ENCODE results near the gene TMEM131L.

- TF ChIP-seq, protein P1, sequence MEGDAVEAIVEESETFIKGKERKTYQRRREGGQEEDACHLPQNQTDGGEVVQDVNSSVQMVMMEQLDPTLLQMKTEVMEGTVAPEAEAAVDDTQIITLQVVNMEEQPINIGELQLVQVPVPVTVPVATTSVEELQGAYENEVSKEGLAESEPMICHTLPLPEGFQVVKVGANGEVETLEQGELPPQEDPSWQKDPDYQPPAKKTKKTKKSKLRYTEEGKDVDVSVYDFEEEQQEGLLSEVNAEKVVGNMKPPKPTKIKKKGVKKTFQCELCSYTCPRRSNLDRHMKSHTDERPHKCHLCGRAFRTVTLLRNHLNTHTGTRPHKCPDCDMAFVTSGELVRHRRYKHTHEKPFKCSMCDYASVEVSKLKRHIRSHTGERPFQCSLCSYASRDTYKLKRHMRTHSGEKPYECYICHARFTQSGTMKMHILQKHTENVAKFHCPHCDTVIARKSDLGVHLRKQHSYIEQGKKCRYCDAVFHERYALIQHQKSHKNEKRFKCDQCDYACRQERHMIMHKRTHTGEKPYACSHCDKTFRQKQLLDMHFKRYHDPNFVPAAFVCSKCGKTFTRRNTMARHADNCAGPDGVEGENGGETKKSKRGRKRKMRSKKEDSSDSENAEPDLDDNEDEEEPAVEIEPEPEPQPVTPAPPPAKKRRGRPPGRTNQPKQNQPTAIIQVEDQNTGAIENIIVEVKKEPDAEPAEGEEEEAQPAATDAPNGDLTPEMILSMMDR (IDR thresholded peaks at IDR 0.05; ENCODE audit: low read depth, low read length, missing input control), result no peak
- TF ChIP-seq RXRA (IDR thresholded peaks at IDR 0.05) (no peak), HNF4A (conservative IDR thresholded peaks at IDR 0.05) (no peak), MAX (IDR thresholded peaks at IDR 0.05) (no peak), HNF4G (IDR thresholded peaks at IDR 0.05) (no peak)
Observed at GRCh38 chr4:153579872-153580271, 113.7 kb downstream of the TMEM131L start.
